Measurements from ENCODE around the gene UST.

DNA sequence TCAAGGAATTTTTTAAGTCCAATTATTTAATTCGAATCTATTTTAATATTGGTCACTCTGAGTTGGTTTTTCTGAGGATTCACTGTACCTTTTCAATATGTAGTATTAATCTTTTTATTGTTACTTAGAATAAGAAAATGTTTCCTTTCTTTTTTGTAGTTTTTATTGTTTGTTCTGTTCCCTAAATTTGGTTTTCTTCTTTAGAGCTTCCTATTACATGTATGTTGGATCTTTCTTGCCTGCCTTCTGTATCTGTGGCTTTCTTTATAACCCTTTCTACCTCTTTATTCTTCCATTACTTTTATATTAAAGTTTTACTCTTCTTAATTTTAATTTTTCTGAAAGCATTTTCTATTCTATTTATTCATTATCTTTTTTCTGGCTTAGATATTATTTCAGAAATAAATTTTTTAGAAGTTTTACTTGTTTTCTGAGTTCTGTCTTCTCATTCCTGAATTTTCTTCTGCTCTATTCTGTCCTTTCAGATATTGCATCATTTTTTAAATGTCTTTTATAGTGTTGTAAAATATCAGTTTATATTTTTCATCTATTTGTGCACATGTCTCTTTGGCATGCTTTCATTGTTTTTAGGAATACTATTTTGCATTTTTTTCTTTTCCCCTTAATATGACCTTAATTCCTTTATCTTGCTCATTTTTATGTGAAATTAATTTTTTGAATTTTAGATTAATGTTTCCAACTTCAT, 33.6 kb upstream of the UST start:
- TF ChIP-seq, protein P1, sequence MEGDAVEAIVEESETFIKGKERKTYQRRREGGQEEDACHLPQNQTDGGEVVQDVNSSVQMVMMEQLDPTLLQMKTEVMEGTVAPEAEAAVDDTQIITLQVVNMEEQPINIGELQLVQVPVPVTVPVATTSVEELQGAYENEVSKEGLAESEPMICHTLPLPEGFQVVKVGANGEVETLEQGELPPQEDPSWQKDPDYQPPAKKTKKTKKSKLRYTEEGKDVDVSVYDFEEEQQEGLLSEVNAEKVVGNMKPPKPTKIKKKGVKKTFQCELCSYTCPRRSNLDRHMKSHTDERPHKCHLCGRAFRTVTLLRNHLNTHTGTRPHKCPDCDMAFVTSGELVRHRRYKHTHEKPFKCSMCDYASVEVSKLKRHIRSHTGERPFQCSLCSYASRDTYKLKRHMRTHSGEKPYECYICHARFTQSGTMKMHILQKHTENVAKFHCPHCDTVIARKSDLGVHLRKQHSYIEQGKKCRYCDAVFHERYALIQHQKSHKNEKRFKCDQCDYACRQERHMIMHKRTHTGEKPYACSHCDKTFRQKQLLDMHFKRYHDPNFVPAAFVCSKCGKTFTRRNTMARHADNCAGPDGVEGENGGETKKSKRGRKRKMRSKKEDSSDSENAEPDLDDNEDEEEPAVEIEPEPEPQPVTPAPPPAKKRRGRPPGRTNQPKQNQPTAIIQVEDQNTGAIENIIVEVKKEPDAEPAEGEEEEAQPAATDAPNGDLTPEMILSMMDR (IDR thresholded peaks at IDR 0.05; ENCODE audit: poor library complexity) = no peak
- TF ChIP-seq EZH2phosphoT487 (IDR thresholded peaks at IDR 0.05; ENCODE audit: low read depth, severe bottlenecking, unreplicated experiment) = no peak
